ENCODE data around the gene RAB40AL.

- TF ChIP-seq, protein P1, sequence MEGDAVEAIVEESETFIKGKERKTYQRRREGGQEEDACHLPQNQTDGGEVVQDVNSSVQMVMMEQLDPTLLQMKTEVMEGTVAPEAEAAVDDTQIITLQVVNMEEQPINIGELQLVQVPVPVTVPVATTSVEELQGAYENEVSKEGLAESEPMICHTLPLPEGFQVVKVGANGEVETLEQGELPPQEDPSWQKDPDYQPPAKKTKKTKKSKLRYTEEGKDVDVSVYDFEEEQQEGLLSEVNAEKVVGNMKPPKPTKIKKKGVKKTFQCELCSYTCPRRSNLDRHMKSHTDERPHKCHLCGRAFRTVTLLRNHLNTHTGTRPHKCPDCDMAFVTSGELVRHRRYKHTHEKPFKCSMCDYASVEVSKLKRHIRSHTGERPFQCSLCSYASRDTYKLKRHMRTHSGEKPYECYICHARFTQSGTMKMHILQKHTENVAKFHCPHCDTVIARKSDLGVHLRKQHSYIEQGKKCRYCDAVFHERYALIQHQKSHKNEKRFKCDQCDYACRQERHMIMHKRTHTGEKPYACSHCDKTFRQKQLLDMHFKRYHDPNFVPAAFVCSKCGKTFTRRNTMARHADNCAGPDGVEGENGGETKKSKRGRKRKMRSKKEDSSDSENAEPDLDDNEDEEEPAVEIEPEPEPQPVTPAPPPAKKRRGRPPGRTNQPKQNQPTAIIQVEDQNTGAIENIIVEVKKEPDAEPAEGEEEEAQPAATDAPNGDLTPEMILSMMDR (IDR thresholded peaks at IDR 0.05; ENCODE audit: control extremely low read depth in 1 of 3, insufficient read depth in 1 of 3, low read depth in 1 of 3, low read length in 3 of 3) = no peak
- TF ChIP-seq EZH2 (IDR thresholded peaks at IDR 0.05; ENCODE audit: low read depth, low read length, severe bottlenecking) (no peak), SIN3A (conservative IDR thresholded peaks at IDR 0.05 in 1 of 2, IDR thresholded peaks at IDR 0.05 in 1 of 2; ENCODE audit: low read depth in 1 of 2, low read length in 2 of 2) (no peak), JUN (IDR thresholded peaks at IDR 0.05; ENCODE audit: low read depth, low read length) (no peak), EGR1 (IDR thresholded peaks at IDR 0.05; ENCODE audit: borderline replicate concordance, low read depth, low read length) (no peak), HDAC2 (IDR thresholded peaks at IDR 0.05; ENCODE audit: borderline replicate concordance in 1 of 2, low read depth in 2 of 2, low read length in 2 of 2) (no peak), CBX5 (IDR thresholded peaks at IDR 0.05; ENCODE audit: low read depth, low read length) (no peak)
Measured at GRCh38 chrX:102979536-102979935, 42.5 kb downstream of the RAB40AL start.

All from H1 (cell line).